Ramos (cell line): ENCODE results near the gene KDM2B.

Source experiments
- in situ Hi-C: fragments of 300-500 bp; cut with MboI; formaldehyde crosslinking; loops from one replicate; pipeline ENCODE4 v1.14.3; 2022; ENCODE audit warnings: low sequenced_read_pairs; ENCODE audit not compliant: unreplicated experiment

The KDM2B gene

DNA sequence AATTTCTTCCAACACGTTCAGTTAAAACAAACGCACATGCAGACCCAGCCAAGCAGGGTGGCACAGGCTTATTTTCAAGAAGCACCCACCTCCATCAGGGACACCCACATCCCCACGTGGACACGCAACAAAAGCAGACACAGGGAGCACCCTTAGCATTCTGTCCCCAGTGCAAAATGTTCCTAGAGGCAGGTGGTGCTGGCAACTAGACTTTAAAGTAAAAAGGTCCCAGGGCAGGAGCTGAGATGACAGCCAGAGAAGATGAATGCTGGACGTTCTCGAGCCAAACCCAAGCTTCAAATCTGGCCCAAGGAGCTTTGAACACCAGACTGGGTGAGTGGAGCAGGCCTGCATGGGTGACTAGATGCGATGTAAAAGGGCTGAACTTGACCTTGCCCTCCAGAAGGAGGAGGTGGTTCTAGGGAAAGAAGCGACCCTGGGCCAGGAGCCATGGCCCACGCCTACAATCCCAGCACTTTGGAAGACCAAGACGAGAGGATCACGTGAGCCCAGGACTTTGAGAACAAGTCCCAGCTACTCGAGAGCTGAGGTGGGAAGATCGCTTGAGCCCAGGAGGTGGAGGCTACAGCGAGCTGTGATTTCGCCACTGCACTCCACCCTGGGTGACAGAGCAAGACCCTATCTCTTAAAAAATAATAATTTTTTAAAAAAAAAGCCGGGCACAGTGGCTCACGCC lies 47.3 kb downstream of the KDM2B start:
- in situ Hi-C loops, result no loop called here

DNA sequence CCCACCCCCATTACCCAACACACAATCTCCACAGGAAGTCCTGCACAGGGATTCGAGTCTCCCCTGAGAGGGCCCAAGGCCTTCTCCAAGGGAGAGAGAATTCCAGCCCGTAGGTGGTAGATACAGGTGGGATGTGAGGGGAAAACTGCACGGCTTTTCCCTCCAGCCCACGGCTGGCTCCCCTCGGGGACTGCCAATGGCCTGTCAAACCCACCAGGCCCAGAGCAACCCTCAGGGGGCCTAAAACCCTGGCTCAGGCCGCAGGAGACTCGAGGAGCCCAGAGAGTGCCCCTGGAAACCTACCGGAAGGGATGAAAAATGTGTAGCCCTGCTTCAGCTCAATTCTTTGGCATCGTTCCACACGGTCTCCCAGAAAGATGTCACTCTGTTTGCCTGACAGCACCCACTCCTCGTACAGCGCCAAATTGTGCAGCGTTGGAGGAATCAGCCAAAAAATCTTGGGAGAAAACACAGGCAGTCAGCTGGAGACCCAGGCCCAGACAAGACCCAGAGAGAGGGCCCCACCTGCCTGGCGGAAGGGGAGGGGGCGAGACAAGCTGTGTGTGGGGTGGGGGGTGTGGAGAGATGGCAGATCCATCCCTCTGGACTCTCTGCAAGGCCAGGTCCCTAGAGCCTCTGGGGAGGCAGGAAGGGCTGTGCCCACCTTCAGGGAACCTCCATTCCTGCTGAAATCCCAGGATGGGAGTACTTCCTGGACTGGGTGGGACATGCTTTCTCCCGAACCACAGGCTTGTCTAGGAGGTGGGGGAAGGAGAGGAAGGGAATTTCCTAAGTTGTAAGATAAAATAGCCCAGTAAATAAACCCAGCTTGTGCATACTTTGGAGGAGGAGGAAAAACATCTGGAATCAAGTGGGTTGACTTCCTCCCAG lies 48.1 kb downstream of the KDM2B start:
- in situ Hi-C loops, result no loop called here

DNA sequence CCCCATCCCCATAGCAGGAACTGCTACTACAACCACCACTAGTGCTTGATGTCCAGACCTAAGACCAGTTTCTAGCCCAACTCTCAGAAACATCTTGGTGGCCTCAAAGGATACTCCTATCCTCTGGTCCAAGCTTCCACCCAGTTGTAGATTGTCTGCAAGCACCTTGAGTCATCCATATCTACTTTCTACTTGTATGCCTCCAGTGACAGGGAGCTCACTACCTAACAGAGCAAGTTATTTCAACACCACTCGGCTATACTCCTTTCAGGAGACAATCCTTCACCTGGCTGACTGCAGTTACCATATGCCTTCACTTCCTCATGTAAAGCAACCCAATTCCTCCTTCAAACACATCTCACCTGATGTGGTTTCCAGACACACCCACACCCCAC lies 49.5 kb downstream of the KDM2B start:
- in situ Hi-C loops, result no loop called here

DNA sequence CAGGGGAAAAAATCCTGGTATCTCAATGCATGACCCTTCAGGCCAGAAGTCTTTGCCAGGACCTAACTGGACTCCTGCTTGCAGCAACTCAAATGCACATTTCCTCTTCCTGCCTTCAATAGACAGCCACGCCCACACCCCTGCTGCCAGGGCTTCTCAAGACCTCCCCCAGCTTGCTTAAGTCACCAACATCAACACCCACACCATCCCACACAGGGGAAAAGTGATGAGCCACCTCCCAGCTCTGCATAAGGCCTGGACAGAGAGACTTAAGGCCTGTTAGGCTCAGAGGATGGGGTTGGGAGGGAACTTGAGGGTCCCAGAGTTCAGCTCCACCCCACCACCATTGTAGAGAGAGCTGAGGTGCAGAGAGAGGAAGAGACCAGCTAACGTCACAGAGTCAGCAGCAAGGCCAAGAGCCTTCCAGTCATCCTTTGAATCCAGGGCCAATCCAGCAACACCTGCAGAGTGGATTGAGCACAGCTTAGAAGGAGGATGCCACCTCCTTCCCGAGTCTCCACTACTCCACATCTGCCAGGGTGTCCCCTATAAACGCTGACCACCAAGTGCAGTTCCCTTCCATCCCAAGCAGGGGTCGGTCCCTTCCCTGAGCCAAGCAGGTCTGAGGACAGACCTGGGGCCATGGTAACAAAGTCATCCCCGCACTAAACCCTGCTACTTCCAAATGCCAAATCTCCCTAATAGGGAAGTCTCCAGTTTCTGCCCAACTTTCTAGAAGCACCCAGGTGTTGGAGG lies 50.0 kb downstream of the KDM2B start:
- in situ Hi-C loops, result no loop called here

DNA sequence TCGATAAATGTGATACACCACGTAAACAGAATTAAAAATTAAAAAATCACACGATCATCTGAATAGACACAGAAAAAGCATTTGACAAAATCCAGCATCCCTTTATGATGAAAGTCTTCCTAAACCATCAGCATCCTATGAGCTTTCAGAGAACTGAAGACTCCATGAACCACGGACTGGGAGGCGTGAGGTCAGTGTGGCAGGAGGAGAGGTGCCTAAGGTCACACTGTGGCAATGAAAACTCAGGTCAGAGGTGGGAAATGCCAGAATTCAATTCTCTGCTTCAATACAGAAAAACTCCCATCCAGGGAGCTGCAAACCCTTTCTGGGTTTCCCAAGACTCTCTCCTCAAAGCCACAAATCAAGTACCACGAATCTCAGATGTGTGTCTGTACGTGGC lies 51.6 kb downstream of the KDM2B start:
- in situ Hi-C loops, result no loop called here

DNA sequence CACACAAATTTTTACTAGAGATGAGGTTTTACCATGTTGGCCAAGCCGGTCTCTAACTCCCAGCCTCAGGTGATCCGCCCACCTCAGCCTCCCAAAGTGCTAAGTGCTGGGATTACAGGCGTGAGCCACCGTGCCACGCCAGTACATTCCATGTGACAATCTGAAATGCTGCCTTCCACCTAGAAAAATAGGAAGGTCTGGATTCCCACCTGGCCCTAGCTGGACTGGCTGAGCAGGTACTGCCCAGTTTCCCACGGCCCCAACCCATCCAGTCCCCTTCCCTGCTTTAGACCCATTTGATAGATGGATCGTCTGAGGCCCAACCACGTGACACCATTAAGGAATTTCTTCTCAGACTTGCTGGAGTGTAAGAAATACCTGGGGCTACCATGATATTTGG lies 55.4 kb downstream of the KDM2B start:
- in situ Hi-C loops, result no loop called here

DNA sequence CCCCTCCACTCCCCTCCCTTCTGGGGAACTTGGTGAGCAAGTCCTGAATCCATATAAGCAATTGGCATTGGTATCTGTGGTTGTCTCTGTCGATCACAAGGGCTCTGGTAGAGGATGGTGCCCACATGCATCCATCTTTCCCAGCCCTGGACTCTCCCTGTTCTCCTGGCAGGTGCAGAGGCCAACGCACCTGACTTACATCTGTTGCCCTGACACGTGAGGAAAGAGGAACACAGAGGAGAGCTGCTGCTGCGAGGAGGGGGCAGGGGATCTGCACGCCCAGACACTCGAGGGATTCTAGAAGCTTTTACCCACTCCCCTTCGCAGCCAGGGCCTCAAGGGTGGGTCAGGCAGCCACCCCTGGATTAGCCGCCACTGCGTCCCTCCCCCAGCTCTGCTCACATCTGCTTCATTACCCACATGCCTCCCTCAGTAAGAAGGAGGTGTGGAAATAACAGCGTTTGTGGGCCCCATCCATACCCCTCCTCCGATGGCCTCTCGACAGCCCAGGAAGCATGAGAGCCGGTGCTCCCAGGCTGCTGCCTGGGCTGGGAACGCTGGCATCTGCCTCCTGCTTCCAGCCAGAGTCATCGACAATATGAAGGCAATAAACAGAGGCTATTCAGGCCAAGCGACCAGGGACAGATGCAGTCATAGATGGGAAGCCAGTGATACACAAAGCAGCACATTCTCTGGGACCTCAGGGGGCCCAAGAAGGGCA lies 56.5 kb downstream of the KDM2B start:
- in situ Hi-C loops, result no loop called here

DNA sequence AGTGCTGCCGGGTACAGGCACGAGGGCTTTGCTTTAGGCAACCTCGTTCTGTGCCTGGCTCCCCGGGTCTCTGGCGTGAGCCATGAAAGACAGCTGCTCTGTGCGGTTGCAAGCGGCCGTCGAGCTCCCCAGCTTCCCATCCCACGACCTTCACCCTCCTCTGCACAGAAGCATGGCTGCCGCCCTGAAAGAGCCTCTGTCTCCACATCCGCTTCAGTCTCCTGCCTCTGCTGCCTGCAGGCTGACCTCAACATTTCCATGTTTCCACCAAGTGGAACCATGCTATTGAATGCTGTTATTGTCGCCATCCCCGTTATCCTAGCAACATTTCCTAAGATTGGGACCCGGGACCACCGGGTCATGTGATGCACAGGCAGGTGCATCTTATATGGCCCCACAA lies 57.1 kb downstream of the KDM2B start:
- in situ Hi-C loops, result no loop called here

DNA sequence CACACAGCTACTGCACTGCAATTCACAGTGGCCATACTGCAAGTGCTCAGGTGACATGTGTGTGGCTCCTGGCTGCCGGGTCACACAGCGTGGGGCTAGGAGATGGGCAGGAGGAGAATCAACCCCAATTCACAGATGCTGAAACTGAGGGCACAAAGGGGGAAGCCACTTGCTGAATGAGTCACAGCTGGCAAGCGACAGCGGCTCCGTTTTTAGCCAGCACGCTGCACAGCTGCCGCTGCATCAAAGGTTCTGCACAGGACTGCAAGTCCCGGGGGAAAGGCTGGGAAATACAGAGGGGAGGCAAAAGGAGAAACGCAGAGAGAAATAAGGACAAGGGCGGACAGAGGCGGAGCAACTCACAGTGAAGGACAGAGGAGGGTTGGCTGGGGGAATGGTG lies 57.9 kb downstream of the KDM2B start:
- in situ Hi-C loops, result no loop called here

DNA sequence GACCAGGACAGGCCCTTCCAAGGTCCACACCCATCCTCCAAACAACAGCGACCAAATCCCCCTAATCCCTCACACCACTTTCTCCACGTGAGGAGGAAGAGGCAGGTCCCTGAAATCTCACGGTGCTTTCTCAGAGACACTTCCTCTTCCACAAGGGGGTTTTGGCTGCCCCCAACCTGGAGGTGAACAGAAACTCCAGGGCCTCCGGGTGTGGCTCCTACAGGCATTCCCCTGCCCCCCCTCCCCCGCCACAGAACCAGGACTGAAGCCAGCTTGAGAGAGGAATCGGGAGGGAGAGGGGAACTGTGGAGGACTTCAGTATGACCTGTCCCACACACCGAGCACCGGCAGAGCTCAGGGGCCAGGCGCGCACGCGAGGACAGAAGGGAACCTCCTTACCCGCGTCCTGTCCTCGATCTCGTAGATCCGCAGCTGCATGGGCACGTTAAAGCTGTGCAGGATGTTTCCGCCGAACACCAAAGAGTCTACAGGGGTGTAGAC lies 60.2 kb downstream of the KDM2B start:
- in situ Hi-C loops, result no loop called here

DNA sequence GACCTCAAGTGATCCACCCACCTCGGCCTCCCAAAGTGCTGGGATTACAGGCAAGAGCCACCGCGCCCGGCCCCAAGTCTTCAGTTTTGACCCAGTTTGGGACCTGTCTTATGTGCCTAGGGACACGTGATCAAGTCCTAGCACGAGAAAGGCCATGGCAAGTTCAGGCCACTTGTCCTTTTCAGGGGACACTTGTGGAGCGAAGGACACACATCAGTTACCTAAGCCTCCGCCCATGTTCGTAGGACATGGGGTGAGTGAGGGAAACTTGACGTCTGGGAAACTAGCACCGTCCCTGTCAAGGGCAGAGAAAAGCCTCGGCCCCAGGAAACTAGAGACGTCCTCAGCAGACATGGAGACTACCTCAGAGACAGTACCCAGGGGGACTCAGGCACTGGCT lies 60.7 kb downstream of the KDM2B start:
- in situ Hi-C loops, result no loop called here

DNA sequence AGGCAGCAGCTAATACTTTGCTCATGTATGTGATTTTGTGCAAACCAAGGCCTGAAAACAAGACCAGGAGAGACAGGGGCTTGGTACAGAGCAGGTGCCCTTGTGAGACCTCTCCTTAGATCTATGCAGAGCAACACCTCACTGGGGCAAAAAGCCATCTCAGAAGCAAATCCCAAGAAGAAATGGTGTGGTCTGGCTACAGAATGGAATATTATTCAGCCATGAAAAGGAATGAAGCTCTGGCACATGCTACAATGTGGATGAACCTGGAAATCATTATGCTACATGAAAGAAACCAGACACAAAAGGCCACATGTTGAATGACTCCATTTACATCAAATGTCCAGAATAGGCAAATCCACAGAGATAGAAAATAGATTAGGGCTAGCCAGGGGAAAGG lies 61.6 kb downstream of the KDM2B start:
- in situ Hi-C loops, result no loop called here

DNA sequence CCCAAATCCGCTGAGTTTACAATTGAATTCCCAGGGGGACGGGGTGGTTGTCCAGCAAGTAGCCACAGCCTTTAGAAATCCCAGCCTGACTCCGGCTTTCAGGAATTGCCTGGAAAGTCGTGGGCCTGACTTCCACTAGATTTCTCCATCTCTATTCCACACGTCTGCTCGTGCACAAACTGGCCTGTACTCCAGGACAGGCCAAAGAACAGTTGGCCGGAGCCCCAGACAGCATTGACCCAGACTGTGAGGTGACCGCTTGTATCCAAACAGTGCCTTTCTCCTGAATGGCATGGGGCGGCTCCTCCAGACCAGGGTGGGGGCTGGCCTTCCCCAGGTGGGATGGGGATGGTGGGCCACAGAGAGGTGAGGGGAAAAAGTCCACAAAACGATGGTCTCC lies 62.2 kb downstream of the KDM2B start:
- in situ Hi-C loops, result no loop called here

DNA sequence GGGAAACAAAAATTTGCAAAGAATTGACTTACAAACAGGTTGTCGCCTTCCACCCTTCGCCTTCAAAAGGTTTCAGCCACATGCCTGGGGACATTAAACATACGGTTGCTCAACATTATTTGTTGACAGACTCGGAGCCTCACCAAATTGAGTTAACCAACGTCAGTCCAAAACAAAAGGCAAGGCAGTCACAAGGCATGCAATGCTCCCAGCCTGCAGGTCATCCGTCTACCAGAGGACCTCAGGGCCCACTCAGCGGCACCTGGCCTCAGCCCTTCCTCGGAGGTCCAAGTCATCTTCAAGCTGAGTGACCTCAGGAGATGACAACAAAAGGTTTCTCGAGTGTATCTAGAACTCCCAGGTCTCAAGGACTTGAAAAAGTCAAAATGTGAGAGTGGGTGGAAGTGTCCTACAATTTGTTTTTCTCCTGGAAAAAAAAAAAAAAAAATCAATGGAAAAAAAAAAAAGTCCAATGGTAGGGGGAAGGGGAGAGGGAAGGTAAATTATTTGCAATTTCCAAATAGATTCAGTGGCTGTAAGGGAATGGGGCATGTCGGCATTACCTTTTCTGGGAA lies 64.3 kb downstream of the KDM2B start:
- in situ Hi-C loops, result no loop called here

DNA sequence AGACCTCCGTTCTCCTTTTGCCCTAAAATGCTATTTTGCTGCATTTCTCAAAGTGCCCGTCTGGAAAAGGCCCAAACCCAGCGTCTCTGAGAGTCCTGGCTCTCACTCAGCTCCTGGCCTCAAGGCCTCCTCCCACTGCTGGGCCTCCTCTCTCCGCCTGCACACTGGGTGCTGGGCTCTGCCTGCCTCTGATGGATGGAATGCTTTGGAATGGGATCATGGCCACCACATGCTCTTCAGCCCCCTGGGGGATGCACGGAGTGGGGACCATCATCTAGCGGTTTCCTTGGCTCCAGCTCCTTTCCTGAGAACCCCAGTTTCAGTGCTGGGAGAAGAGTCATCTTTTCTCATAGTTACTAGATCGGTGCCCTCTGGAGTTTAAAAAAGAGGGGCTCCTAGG lies 65.2 kb downstream of the KDM2B start:
- in situ Hi-C loops, result no loop called here

DNA sequence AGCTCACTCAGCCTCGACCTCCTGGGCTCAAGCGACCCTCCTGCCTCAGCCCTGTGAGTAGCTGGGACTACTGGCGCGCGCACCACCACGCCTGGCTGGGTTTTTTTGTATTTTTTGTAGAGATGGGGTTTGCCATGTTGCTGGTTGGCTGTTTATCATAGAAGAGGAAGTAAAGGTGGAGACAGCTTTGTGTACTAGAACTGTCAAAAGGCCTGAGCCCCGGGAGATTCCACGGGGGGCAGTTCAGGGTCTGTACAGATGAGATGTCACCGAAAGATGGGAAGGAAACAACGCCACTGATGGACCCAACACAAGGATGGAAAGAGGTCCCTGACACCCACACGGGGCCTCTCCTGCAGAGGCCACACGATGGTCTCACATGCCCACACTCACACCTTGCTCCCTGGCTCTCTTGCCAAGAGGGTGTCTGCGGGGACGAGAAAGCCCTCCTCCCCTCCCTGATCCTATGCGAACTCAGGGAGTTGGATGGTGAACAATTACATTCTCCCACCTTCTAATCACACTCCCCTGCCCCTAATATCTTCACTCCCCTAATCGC lies 66.6 kb downstream of the KDM2B start:
- in situ Hi-C loops, result no loop called here

DNA sequence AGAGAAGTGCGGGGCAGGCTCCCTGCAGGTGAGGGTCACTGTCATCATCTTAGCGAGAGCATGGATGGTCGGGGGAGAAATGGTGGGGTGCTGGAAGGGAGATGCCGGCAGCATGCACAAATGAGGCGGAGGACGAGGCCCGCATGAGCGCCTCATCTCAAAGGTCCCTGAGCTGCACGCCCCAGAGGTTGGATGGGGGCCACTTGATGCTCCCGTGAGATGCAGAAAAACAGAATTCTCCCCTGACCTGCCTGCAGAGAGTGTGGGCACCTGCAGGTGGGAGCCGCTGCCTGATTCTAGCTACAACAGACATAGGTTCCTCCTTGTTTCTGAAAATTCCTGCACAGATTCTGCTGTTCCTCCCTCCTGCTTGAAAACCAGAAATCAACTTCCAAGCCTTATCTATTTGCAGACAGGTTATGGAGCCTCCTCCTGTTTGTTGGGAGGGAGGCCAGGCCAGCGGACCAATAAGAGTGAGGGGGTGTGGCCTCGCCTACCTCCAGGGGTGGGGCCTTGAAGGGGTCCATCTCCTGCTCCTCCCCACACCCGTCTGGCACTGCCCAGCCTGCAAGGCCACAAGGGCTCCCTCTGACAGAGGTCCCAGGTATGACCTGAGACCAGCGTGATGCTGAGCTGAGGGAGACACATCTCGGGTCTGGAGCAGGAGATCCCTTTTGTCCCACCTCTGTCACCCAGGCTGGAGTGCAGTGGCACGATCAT lies 67.2 kb downstream of the KDM2B start:
- in situ Hi-C loops, result no loop called here

DNA sequence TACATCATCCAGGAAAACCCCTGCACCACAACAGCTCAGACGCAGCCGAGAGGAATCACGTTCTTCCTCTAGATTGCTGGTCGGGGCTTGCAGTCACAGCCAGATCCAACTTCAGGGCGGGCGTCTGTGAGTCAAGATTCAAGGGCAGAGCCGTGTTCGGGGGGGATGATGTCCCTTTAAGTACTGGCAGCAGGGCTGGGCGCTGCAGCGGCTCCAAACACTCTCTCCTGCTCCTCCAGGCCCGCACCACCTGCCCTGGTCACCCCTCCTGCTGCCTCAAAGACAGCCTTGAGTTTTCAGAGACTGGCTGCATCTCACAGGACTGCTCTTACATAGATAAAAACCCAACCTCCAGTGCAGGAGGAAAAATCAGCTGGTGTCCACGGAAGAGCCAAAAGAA lies 68.3 kb downstream of the KDM2B start:
- in situ Hi-C loops, result no loop called here

DNA sequence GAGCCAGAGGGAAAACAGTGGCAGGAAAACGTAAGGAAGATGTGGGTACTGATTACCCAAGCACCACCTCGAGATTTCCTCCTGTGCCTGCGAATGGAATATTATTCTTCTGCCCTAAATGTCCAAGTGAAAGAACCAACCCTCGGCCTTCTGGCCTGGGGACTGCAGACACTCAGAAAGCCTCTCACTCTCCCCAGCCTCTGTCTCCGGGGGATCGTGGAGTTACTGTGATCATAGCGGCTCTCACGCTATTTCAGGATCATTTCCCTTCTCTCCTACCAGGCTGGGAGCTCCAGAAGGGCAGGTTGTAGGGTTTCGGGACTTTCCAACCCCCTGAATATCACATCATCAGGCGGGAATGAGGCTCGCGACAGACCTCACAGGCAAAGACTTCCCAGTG lies 68.9 kb downstream of the KDM2B start:
- in situ Hi-C loops, result no loop called here
